ENCODE data around the gene ZNRF1. TPM values are rescaled to one million over a fixed set of nuclear protein-coding genes. Genes with fewer than 3 reads are reported as not detected.

Gene ZNRF1
- total and polyA plus RNA-seq, 10 donors: 1.4 to 13.4 (median 6.4) TPM

- intact Hi-C loops (cut with DNase I; ENCODE audit: low total_unique reads): no loop called here
- DNase-seq: no peak
- Histone ChIP-seq H3K36me3 (no peaks in the 10 kb centered on the region), H3K4me3 (no peak overlapping the region), H3K27ac (no peak overlapping the region), H3K9me3 (peaks cover 3 to 29% (median 25%) of the 10 kb centered on the region in 8 donors), H3K4me1 (peaks cover 0 to 14% (median 3%) of the 10 kb centered on the region in 6 donors), H3K27me3 (replicated peaks in 1 of 7) (peaks cover 0 to 12% (median 0%) of the 10 kb centered on the region in 7 donors)
- TF ChIP-seq CTCF (IDR thresholded peaks at IDR 0.05 in 8 of 11, conservative IDR thresholded peaks at IDR 0.05 in 3 of 11) (no peak), POLR2AphosphoS5 (IDR thresholded peaks at IDR 0.05) (no peak), POLR2A (IDR thresholded peaks at IDR 0.05) (no peak)
- 85 to 93% (median 91%) methylated on average over 6 of the region's 6 CpGs for WGBS, 5 donors
These were observed 120.2 kb downstream of the ZNRF1 start for GRCh38 chr16:75118943-75119539.

DNA sequence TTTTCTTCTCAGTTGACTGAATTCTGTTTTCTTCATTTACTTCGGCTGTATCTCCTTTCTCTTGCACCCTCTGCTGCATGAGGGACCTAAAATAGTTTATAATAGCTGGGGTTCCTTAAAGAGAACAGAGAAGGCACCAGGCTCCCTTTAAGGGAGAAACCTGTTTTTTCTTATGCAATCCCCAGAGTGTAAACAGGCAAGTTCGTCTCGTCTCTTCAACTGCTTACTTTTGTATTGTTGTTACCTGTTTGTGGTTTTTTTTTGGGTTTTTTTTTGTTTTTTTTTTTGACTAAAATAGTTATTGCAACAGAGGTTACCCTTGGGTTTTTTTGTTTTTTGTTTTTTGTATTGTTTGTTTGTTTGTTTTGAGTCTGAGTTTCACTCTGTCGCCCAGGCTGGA lies 121.4 kb downstream of the ZNRF1 start:
- intact Hi-C loops (cut with DNase I; ENCODE audit: low total_unique reads): no loop called here
- peaks cover 3 to 29% (median 25%) of the 10 kb centered on the region in 8 donors for H3K9me3 ChIP-seq
- no peak overlapping the region for H3K27ac ChIP-seq
- peaks cover 0 to under 1% (median 0%) of the 10 kb centered on the region in 7 donors for H3K27me3 ChIP-seq (replicated peaks in 1 of 7)
- peaks cover 0 to 14% (median 3%) of the 10 kb centered on the region in 6 donors for H3K4me1 ChIP-seq
- no peak for TF ChIP-seq CTCF (IDR thresholded peaks at IDR 0.05 in 8 of 11, conservative IDR thresholded peaks at IDR 0.05 in 3 of 11)
- TF ChIP-seq POLR2A (IDR thresholded peaks at IDR 0.05): no peak
- 72 to 91% (median 83%) methylated on average over 4 of the region's 4 CpGs for WGBS, 5 donors
- no peak overlapping the region for H3K4me3 ChIP-seq
- DNase-seq: no peak
- no peaks in the 10 kb centered on the region for H3K36me3 ChIP-seq

- Histone ChIP-seq H3K9me3 (peaks cover 3 to 38% (median 32%) of the 10 kb centered on the region in 8 donors), H3K27ac (no peak overlapping the region), H3K36me3 (no peaks in the 10 kb centered on the region), H3K4me1 (no peaks in the 10 kb centered on the region), H3K4me3 (no peak overlapping the region), H3K27me3 (replicated peaks in 1 of 7) (no peaks in the 10 kb centered on the region)
- DNase-seq: no peak
- TF ChIP-seq POLR2A (IDR thresholded peaks at IDR 0.05): no peak
- no peak for TF ChIP-seq POLR2AphosphoS5 (IDR thresholded peaks at IDR 0.05)
- TF ChIP-seq CTCF (IDR thresholded peaks at IDR 0.05 in 8 of 11, conservative IDR thresholded peaks at IDR 0.05 in 3 of 11): no peak
- 94 to 97% (median 95%) methylated on average over 6 of the region's 6 CpGs for WGBS, 5 donors
- intact Hi-C loops (cut with DNase I; ENCODE audit: low total_unique reads): no loop called here
These were observed 123.2 kb downstream of the ZNRF1 start for GRCh38 chr16:75121949-75122568.

DNA sequence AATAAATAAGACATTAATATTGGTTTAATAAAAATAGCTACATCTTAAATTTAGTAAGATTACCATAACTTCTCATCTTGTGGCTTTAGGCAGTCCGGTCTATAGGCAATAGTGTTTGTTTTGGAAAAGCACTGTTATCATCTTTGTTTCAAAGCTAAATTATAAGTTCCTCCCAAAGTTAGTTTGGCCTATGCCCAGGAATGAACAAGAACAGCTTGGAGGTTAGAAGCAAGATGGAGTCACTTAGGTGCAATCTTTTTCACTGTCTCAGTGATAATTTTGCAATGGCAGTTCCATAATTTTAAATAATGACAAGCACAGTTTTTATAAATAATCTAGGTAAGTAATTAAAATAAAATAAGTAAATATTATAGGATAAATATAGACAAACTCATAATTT lies 123.8 kb downstream of the ZNRF1 start:
- Histone ChIP-seq H3K4me1 (no peaks in the 10 kb centered on the region), H3K27me3 (replicated peaks in 1 of 7) (no peaks in the 10 kb centered on the region), H3K4me3 (no peak overlapping the region), H3K36me3 (no peaks in the 10 kb centered on the region), H3K27ac (no peak overlapping the region), H3K9me3 (peaks cover 3 to 43% (median 37%) of the 10 kb centered on the region in 8 donors)
- no peak for TF ChIP-seq POLR2AphosphoS5 (IDR thresholded peaks at IDR 0.05)
- no peak for TF ChIP-seq POLR2A (IDR thresholded peaks at IDR 0.05)
- no peak for TF ChIP-seq CTCF (IDR thresholded peaks at IDR 0.05 in 8 of 11, conservative IDR thresholded peaks at IDR 0.05 in 3 of 11)
- WGBS, 5 donors: 92 to 100% (median 95%) methylated on average over 1 of the region's 1 CpG
- intact Hi-C loops (cut with DNase I; ENCODE audit: low total_unique reads): no loop called here
- no peak for DNase-seq
